Right lobe of liver (tissue), 6 donors: Measurements from ENCODE around the gene ASPG. TPM values are rescaled to one million over a fixed set of nuclear protein-coding genes. Genes with fewer than 3 reads are reported as not detected.
A peak's percentile ranks its signal among the peaks of the same experiment; 100 is the strongest.

Source experiments
- ATAC-seq, 4 donors: fragments of 200-7000 bp; cut with Tn5 transposase; one replicate each; pipeline ENCODE4 v1.9.1; 2020; ENCODE audit warnings: mild to moderate bottlenecking in 4 of 4, moderate library complexity in 4 of 4
- DNase-seq, 3 donors: peaks; one replicate each; pipeline ENCODE4 v3.0.0-alpha.2; 2020
- H3K27ac ChIP-seq, 3 donors: fragments of 200-600 bp; one replicate each; pipeline ENCODE4 v1.8.0; 2022
- H3K27me3 ChIP-seq, 2 donors: fragments of 200-600 bp; one replicate each; pipeline ENCODE4 v1.8.0; 2022
- H3K36me3 ChIP-seq, 4 donors: fragments of 200-600 bp; sonication (generic) in 1 of 4; one replicate each; pipeline versions ENCODE4 v1.5.1 to v1.8.0; 2017 to 2022; ENCODE audit warnings: control low read depth in 1 of 4
- H3K4me1 ChIP-seq, 4 donors: fragments of 200-600 bp; sonication (generic) in 1 of 4; one replicate each; pipeline versions ENCODE4 v1.5.1 to v1.8.0; 2017 to 2022; ENCODE audit warnings: control low read depth in 1 of 4
- H3K4me3 ChIP-seq, 3 donors: fragments of 200-600 bp; one replicate each; pipeline ENCODE4 v1.8.0; 2022
- H3K9me3 ChIP-seq, 4 donors: fragments of 200-600 bp; sonication (generic) in 1 of 4; one replicate each; pipeline versions ENCODE4 v1.5.1 to v1.8.0; 2017 to 2022; ENCODE audit warnings: control low read depth in 1 of 4
- POLR2A ChIP-seq: fragments of 450-650 bp; IDR thresholded peaks from one replicate; pipeline ENCODE4 v1.6.1; 2017; ENCODE audit warnings: antibody characterized with exemption, mild to moderate bottlenecking
- WGBS: methylation state at CpG from one replicate; pipeline ENCODE4 v1.1.6; 2018; ENCODE audit warnings: low coverage, low lambda C conversion rate; ENCODE audit not compliant: insufficient coverage; ENCODE audit errors: missing lambda C conversion rate; 5-methylcytosine and 5-hydroxymethylcytosine counted together
- intact Hi-C, 2 donors: fragments of 100-400 bp; cut with DNase I; formaldehyde crosslinking; loops; one replicate each; pipeline versions ENCODE4 v1.11.2 to v1.14.1; 2022
- total RNA-seq, 6 experiments: library from RNA; depleted of rRNA in 2 of 6; stranded (reverse); fragments of >200 nt in 2 of 6; fragmentation: NEBNext Ultra II Directional in 3 of 6; extraction: Animal tissue kit (Norgen Biotek cat#: 25700) in 3 of 6; gene quantifications; one replicate each; pipeline versions ENCODE4 v1.1.0 to v1.2.4, GENCODE V29; 2016 to 2023
- TF ChIP-seq, protein P1 (sequence below), 4 donors: fragments of 200-600 bp in 3 of 4; fragments of 450-650 bp in 1 of 4; IDR thresholded peaks; one replicate each; pipeline versions ENCODE4 v1.5.1 to v1.8.0; 2016 to 2022; ENCODE audit warnings: antibody characterized with exemption in 4 of 4, mild to moderate bottlenecking in 2 of 4
- donor health status: DM: no; HTN: yes; CAD: no.
- donor health status: DM: no; HTN: no; CAD: no.
- donor health status: DM: no; HTN: no; CAD: no.
- donor health status: DM: no; HTN: yes; CAD: no.
- donor health status: DM: no; HTN: yes; CAD: no.

ASPG gene
- total RNA-seq, 6 experiments from 2014 or later: 37.3 to 232 (median 110) TPM

DNA sequence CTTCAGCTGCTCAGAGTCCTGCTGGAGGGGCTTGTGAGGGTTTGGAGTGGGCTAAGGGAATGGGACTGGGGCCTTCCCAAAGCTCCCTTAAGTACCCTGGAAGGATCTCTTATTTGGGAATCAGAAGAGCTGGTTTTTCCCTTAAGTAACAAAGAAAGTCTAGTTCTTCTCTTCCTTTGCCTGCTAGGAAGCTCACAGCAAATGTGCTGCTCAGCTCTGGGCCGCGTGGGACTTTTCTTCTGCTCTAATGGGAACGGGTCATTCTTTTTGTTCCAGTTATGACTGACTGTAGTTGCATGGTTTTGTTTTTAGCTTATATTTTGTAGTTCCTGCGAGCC is 58.9 kb downstream of the ASPG start:
- Histone ChIP-seq H3K4me3 (no peak overlapping the region), H3K36me3 (no peaks in the 10 kb centered on the region), H3K27ac (no peak overlapping the region), H3K4me1 (no peaks in the 10 kb centered on the region), H3K9me3 (no peaks in the 10 kb centered on the region), H3K27me3 (no peaks in the 10 kb centered on the region)
- TF ChIP-seq, protein P1, sequence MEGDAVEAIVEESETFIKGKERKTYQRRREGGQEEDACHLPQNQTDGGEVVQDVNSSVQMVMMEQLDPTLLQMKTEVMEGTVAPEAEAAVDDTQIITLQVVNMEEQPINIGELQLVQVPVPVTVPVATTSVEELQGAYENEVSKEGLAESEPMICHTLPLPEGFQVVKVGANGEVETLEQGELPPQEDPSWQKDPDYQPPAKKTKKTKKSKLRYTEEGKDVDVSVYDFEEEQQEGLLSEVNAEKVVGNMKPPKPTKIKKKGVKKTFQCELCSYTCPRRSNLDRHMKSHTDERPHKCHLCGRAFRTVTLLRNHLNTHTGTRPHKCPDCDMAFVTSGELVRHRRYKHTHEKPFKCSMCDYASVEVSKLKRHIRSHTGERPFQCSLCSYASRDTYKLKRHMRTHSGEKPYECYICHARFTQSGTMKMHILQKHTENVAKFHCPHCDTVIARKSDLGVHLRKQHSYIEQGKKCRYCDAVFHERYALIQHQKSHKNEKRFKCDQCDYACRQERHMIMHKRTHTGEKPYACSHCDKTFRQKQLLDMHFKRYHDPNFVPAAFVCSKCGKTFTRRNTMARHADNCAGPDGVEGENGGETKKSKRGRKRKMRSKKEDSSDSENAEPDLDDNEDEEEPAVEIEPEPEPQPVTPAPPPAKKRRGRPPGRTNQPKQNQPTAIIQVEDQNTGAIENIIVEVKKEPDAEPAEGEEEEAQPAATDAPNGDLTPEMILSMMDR (IDR thresholded peaks at IDR 0.05): no peak
- no peak for TF ChIP-seq POLR2A
- intact Hi-C loops: loop anchor here in 1 of 2 donors (5.0 kb wide), 1 partner anchor 423 kb away; no protein-coding TSS in a partner anchor
- WGBS: 60% methylated on average over 4 of the region's 4 CpGs
- DNase-seq (no peak), ATAC-seq (no peak)

DNA sequence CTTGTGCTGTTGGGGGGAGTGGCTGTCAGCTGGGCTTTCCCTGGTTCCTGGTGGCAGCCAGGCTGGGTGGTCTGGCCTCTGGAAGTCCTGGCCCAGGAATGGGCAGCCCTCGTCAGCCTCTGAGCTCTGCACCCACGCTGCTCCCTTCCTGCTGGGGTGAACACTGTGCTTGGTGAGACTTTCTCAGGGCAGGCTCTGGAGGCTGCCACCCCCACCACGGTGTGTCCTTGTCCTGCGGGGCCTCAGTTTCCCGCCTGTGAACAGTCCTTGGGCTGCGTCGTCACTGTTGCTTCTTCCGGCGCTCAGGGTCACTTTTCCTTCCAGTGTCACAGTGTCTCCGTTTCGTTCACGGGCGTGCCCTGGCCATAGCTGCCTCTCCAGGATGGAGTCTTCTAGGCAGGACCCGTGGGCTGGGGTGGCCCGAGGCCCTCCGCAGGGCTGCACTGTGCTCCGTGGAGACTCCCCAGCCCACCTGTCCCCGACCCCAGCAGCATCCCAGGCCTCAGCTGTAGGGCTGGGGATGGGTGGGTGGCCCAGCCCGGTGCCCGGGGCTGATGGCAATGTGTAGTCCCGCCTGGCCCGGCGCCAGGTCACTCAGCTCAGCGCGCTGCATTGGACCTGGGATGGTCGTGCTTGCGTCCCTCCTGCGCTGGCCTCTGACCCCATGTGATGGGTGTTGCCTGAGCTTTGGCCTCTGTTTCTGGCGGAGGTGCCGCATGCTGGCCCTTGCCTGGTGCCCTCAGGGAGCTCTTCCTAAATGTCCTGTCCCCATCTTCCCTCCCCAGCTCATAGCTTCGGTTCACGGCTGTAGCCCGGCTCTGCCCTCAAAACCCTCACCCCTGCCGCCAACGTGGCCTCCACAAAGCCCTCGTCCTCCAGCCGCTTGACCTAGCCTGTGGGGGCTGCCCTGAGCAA is 59.7 kb downstream of the ASPG start:
- Histone ChIP-seq H3K27ac (no peak overlapping the region), H3K4me3 (no peak overlapping the region), H3K9me3 (no peaks in the 10 kb centered on the region), H3K36me3 (no peaks in the 10 kb centered on the region), H3K27me3 (no peaks in the 10 kb centered on the region), H3K4me1 (no peaks in the 10 kb centered on the region)
- whole genome bisulfite sequencing: 85% methylated on average over 8 of the region's 37 CpGs
- intact Hi-C loops: loop anchor here in 1 of 2 donors (5.0 kb wide), 1 partner anchor 422 kb away; no protein-coding TSS in a partner anchor
- DNase-seq (peak in 2 of 3 donors; percentile 20 to 50), ATAC-seq (no peak)
- TF ChIP-seq POLR2A: no peak
- TF ChIP-seq, protein P1 (IDR thresholded peaks at IDR 0.05): no peak

DNA sequence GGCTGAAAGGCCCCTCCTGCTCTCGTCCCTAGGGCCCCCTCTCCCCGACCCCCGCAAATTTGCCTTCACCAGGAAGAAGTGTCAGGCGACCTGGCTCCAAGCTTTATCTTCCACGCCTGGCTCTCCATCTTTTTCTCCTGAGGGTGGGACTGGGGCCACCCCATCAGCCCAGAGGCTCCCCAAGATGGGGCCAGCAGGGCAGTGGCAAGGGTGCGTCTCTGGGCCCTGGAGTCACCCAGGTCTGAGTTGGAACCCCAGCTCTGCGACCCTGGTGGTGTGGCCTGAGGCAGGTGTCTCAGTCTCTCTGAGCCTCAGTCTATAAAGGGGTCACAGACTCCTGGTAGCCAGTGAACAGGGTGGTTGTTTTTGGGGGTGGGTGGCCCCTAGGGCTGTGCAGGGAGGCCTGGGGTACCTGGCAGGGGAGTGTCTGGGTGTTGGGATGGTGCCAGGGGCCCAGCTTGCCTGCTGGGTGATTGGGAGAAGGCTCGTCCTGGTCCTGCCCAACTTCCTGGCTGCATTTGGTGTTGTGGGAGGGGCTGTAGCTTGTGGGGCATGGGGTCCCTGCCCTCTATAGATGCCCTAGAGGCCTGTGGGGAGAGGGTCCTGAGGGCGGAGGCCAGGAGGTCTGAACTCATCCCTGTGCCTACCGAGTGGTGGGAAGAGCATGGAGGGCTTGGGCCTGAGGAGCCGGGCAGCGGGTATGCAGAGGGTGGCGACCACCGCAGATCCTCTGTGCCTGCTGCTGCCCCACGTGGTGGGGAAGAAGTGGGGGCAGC is 60.5 kb downstream of the ASPG start:
- ATAC-seq (no peak), DNase-seq (peak in 2 of 3 donors; percentile 19 to 44)
- intact Hi-C loops: no loop called here
- H3K27ac ChIP-seq: no peak overlapping the region
- H3K4me1 ChIP-seq: peaks cover 0 to 3% (median 0%) of the 10 kb centered on the region in 4 donors
- 64% methylated on average over 6 of the region's 15 CpGs for WGBS
- H3K9me3 ChIP-seq: no peaks in the 10 kb centered on the region
- TF ChIP-seq, protein P1 (IDR thresholded peaks at IDR 0.05): no peak
- TF ChIP-seq POLR2A: no peak
- H3K4me3 ChIP-seq: no peak overlapping the region
- H3K27me3 ChIP-seq: no peaks in the 10 kb centered on the region
- no peaks in the 10 kb centered on the region for H3K36me3 ChIP-seq

DNA sequence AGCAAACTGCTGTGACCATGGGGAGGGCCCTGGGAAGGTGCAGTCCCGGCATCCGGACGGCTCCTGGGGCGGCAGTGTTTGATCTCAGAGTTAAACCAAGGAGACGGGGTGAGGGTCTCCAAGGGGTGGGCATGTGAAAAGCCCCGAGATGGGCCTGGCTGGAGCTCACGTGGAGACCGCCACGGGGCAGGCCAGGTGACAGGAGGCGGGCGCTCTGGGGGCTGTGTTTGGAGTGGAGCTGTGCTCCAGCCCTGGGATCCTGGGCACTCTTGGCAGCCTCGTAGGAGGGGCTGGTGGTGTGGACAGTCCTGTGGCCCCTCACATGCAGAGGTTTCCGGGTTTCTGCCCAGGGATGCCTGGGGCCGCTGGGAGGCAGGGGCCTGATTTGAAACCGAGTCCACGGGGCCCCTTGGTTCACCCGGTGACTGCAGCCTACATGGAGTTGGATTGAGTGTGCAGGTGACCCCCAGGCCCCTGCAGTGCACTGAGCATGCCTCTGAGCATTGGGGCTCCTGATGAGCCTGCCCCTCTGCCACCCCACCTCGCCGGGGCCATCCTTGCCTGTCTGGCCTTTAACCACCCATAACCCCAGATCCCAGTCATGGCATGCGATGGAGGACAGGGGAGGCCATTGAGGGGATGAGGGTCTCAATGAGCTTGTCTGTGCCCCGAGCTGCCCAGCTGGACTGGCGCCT is 61.3 kb downstream of the ASPG start:
- peaks cover 0 to 3% (median 0%) of the 10 kb centered on the region in 4 donors for H3K4me1 ChIP-seq
- H3K36me3 ChIP-seq: no peaks in the 10 kb centered on the region
- ATAC-seq (no peak), DNase-seq (peak in 1 of 3 donors; percentile 41)
- no peaks in the 10 kb centered on the region for H3K27me3 ChIP-seq
- no peaks in the 10 kb centered on the region for H3K9me3 ChIP-seq
- intact Hi-C loops: no loop called here
- no peak overlapping the region for H3K27ac ChIP-seq
- no peak overlapping the region for H3K4me3 ChIP-seq
- WGBS: 40% methylated on average over 1 of the region's 22 CpGs
- no peak for TF ChIP-seq POLR2A
